ENCODE data around the gene NME7.

DNA sequence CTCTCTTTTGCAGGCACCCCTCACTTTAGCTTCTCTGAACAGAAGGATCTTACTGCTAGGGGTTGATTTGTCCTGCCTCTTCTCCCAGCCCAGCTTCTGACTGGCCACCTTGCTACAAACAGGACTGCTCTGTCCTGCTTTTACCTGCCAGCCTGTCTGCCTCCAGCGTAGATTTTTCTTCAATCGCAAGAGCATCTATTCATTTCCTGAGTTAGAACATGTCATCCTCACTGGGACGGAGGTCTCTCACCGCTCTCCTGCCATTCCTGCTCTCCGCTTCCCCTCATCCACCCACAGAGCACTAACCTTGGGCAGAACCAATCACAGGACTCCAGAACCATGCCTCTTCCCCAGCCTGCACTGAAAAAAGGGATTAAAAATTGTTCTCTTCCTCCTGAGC is 264.6 kb downstream of the NME7 start:
- TF ChIP-seq, protein P1, sequence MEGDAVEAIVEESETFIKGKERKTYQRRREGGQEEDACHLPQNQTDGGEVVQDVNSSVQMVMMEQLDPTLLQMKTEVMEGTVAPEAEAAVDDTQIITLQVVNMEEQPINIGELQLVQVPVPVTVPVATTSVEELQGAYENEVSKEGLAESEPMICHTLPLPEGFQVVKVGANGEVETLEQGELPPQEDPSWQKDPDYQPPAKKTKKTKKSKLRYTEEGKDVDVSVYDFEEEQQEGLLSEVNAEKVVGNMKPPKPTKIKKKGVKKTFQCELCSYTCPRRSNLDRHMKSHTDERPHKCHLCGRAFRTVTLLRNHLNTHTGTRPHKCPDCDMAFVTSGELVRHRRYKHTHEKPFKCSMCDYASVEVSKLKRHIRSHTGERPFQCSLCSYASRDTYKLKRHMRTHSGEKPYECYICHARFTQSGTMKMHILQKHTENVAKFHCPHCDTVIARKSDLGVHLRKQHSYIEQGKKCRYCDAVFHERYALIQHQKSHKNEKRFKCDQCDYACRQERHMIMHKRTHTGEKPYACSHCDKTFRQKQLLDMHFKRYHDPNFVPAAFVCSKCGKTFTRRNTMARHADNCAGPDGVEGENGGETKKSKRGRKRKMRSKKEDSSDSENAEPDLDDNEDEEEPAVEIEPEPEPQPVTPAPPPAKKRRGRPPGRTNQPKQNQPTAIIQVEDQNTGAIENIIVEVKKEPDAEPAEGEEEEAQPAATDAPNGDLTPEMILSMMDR (IDR thresholded peaks at IDR 0.05) = no peak
- TF ChIP-seq POLR2A (IDR thresholded peaks at IDR 0.05) = no peak
